Vagina (tissue), 2 donors: ENCODE measurements around the gene CCDC190.

ENCODE experiments used
- CTCF ChIP-seq, 3 experiments: fragments of 450-650 bp in 2 of 3; fragments of 200-600 bp in 1 of 3; sonication (generic) in 1 of 3; IDR thresholded peaks; one replicate each; pipeline ENCODE4 v1.5.1; 2017 to 2019; ENCODE audit warnings: antibody characterized with exemption in 3 of 3, mild to moderate bottlenecking in 2 of 3, moderate library complexity in 2 of 3
- POLR2AphosphoS5 ChIP-seq, 2 donors: sonication (generic); formaldehyde crosslinking; IDR thresholded peaks; one replicate each; pipeline ENCODE4 v1.9.0; 2017; ENCODE audit warnings: antibody characterized with exemption in 2 of 2, mild to moderate bottlenecking in 2 of 2, low read depth in 1 of 2; ENCODE audit not compliant: insufficient read depth in 1 of 2

DNA sequence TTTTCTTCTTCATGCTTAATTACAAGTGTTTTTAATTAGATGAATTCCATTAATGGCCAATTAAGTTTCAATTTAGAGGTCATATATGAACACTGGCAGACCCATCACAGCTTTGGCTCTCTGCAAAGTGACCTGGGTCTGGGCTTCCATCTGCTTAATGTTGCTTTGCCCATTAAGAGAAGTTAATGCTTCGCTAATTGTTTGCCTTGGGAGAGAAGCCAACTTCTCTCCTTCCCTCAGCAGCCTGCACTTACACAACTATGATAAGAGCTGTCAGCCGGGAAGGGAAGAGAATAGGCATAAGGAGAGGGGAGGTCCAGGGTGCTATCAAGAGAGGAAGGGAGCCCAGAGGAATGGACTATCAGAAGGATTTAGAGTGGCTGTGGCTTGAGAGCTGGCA is 29.0 kb upstream of the CCDC190 start:
- TF ChIP-seq CTCF (IDR thresholded peaks at IDR 0.05) (no peak), POLR2AphosphoS5 (IDR thresholded peaks at IDR 0.05; ENCODE audit: insufficient read depth in 1 of 2, low read depth in 1 of 2) (no peak)
